ENCODE results near the gene TEX2.

TEX2 gene

GRCh38 chr17:64133546-64134215 lies 129.4 kb downstream of the TEX2 start:
- DNase-seq = peak in 2 of 5 experiments; percentile 38 to 71

GRCh38 chr17:64131606-64132270 lies 131.3 kb downstream of the TEX2 start:
- DNase-seq = no peak

GRCh38 chr17:64130559-64131001 lies 132.5 kb downstream of the TEX2 start:
- peak in 3 of 5 experiments; percentile 41 to 87 (median 58) for DNase-seq

- peak; percentile 85 to 92 (median 88) for DNase-seq
Measured at GRCh38 chr17:64129765-64130558, 133.1 kb downstream of the TEX2 start, which contains the start of gene ERN1. Gene ERN1 (minus strand): TSS chr17:64130144. CDS start chr17:64130029, 115 bp downstream.

- DNase-seq = no peak
Measured at GRCh38 chr17:64129515-64129764, 133.6 kb downstream of the TEX2 start.

DNA sequence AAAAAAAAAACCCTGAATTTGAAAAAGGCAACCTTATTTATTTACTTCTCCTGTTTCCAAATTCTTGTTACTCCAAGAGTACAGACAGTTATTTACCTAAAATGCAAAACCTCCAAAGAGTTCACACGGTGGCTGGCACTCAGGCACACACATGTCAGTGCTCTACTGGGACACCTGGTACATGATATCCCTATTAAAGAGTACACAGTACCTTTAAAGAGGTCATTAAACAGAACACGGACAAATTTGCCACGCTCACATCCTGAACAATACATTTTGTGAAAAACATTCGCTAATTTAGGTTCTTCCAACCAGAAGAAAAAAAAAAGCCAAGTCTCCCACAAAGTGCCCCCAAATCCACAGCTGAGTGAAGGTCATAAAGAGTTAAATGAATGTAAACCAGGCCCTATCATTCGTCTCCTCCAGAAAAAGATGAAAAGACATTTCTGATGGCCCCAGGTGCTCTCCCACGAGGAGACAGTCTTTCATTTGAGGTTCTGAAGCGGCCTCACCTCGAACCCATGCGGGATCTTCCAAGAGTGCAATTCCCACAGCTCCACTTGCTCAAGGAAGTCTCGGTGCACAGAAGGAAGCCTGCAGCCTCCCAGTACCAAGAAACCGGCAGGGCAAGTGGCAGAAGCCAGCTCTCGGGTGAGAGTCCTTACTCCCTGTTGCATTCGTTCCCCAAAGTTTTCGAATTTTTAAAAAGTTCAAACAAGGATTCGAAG lies 134.1 kb downstream of the TEX2 start:
- peak in 1 of 5 experiments; percentile 8 for DNase-seq

DNA sequence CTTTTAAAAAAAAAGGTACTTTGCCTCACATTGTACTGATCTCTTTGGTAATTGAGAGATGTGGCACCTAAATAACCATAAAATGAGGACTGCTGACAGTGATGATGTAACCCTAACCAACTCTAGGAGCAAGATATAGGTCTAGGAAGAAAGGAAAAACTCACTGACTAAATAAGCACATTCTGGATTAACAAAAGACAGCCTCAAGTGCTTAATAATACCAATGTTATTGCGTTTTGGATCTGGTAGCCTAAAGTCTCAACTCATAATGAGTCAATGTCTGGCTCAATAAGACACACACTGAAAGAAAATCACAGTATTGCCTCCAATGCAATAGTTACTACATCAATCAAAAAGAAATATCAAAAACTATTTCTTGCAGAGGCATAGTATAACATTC lies 136.1 kb downstream of the TEX2 start:
- no peak for DNase-seq

GRCh38 chr17:64125937-64126336 lies 137.1 kb downstream of the TEX2 start:
- DNase-seq = no peak

GRCh38 chr17:64124609-64125008 lies 138.5 kb downstream of the TEX2 start:
- DNase-seq = no peak

GRCh38 chr17:64123114-64123513 lies 139.9 kb downstream of the TEX2 start:
- peak in 1 of 5 experiments; percentile 43 for DNase-seq

GRCh38 chr17:64120972-64121786 lies 141.9 kb downstream of the TEX2 start:
- DNase-seq = peak in 2 of 5 experiments; percentile 20 to 74

GRCh38 chr17:64120159-64120810 lies 142.8 kb downstream of the TEX2 start:
- peak in 1 of 5 experiments; percentile 50 for DNase-seq

DNA sequence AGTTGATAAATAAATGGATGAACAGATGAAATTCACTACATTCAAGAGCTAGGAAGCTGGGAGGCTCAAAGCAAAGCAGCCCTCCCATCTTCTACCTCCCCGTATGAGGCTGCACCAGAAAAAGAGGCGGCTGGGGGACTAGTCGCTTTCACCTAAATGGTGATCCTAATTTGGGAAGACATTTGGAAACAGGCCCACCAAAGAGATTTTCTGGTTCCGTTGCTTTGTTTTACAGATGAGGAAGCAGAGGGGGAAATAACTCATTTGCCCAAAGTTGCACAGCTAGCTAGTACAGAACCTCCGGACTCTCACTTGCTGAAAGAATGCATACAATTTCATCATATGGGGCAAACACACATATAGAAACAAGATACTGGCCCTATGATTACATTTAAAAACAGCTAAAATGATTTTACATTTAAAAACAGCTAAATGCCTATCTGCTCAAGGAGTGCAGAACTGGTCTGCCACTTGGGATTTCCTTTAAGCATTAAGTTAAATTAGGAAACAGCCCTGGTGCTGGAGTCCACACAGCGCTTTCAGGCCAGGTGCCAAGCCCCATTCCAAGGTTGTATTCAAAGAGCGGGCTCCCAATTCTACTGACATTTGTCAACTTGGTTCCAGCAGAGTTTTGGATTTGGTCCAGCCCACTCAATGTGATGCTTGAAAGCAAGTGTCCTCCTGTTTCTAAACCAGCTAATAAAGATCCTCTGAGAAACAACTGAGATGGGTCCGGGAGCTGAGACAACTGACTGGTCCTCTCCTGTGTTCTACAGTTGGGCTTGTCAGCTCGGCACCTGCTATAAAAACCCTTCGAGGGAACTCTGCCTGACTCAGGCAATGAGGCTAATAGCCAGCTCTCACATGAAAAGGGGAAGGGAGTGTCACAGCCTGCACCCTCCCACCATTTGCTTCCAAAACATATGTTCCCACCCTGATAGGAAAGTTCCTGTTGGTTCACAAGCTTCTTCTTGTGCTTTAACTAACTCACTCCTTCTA lies 144.8 kb downstream of the TEX2 start:
- DNase-seq = no peak

DNA sequence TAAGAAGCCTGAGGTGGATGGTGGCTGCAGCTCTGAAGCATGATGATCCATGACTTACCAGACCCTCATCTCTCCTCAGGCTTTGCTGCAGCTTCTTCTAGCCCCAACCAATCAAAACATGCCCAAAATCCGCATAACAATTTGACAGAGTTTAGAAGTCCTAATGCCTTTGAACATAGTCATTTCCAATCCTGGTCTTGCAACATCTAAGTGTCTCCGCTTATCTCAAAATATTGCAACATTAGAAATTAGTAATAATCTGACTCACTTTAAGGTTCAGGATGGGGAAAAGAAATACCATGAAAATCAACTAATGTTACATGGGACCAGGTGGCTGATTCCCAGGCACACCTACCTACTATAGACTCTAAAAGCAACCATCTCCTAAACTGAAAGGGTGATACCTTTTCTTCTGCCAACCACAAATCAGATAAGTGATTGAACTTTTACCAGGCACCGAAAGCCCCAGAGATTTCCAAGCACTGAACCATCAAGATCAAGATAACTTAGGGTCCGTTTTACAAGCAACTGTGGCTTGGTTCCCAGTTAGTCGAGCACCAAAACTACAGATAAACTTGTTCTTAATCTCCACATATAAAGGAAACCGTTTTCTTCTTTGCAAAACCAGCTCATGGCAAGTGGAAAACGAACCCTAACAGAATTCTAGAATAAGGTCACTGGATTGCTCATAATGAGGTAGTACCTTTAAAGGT lies 147.1 kb downstream of the TEX2 start:
- DNase-seq = peak in 1 of 5 experiments; percentile 75

- DNase-seq = no peak
Measured at GRCh38 chr17:64115043-64115698, 147.9 kb downstream of the TEX2 start.

GRCh38 chr17:64113006-64113405 lies 150.1 kb downstream of the TEX2 start:
- DNase-seq = no peak

- no peak for DNase-seq
Measured at GRCh38 chr17:64111831-64112230, 151.2 kb downstream of the TEX2 start.

DNA sequence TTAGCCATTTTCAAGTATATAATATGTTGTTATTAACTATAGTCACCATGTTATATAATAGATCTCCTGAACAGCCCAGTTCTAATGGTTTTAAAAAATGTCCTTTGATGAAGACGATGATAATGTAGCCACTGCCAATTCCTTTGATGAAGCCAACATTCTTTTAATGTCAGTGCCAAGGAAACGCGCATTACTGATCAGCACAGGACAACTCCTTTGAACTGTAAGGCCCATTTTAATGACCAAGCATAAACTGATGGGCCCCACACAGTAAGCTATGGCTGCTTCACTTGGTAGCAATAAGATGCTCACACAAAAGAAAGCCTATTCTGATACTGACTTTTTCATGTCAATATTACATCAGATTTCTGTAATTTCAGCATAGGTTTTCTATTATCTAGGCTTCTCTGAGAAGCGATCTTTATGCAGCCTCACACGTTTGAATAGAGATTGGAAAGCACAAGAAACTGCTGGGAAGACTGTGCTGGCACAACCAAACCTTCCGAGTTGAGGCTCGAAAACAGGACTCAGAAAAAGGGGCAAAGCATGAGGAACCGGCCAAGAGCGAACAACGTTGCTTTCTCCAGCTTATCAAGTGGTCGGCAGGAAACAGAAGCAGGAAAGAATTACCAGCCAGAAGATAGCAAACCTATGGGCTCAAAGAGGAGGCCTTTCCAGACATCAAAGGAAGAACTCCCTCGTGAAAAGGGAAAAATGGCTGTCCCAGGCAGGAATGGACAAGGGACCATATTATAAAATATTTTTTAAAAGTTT lies 152.5 kb downstream of the TEX2 start:
- no peak for DNase-seq
